ENCODE measurements around the gene COL23A1.

COL23A1 gene

GRCh38 chr5:178477802-178478201 is 112.4 kb downstream of the COL23A1 start:
- DNase-seq (ENCODE audit: low read depth, low spot score) = no peak

GRCh38 chr5:178476972-178477754 is 113.0 kb downstream of the COL23A1 start:
- no peak for DNase-seq (ENCODE audit: low read depth, low spot score)

GRCh38 chr5:178476531-178476930 is 113.7 kb downstream of the COL23A1 start:
- no peak for DNase-seq (ENCODE audit: low read depth, low spot score)

- DNase-seq (ENCODE audit: low read depth, low spot score) = no peak
Observed at GRCh38 chr5:178475422-178475821, 114.8 kb downstream of the COL23A1 start.

- DNase-seq (ENCODE audit: low read depth, low spot score) = peak; percentile 28
Observed at GRCh38 chr5:178474562-178475184, 115.5 kb downstream of the COL23A1 start.

GRCh38 chr5:178473854-178474253 is 116.3 kb downstream of the COL23A1 start:
- no peak for DNase-seq (ENCODE audit: low read depth, low spot score)

- no peak for DNase-seq (ENCODE audit: low read depth, low spot score)
Observed at GRCh38 chr5:178472138-178472537, 118.1 kb downstream of the COL23A1 start.

GRCh38 chr5:178471711-178472110 is 118.5 kb downstream of the COL23A1 start:
- peak; percentile 28 for DNase-seq (ENCODE audit: low read depth, low spot score)

- no peak for DNase-seq (ENCODE audit: low read depth, low spot score)
Observed at GRCh38 chr5:178470760-178471025, 119.5 kb downstream of the COL23A1 start.

- DNase-seq (ENCODE audit: low read depth, low spot score) = peak; percentile 47
Observed at GRCh38 chr5:178469975-178470759, 120.0 kb downstream of the COL23A1 start.

- no peak for DNase-seq (ENCODE audit: low read depth, low spot score)
Observed at GRCh38 chr5:178469011-178469974, 120.9 kb downstream of the COL23A1 start.

- no peak for DNase-seq (ENCODE audit: low read depth, low spot score)
Observed at GRCh38 chr5:178468196-178468685, 122.0 kb downstream of the COL23A1 start.

- no peak for DNase-seq (ENCODE audit: low read depth, low spot score)
Observed at GRCh38 chr5:178467568-178468195, 122.5 kb downstream of the COL23A1 start.

- DNase-seq (ENCODE audit: low read depth, low spot score) = no peak
Observed at GRCh38 chr5:178467205-178467567, 123.0 kb downstream of the COL23A1 start.

- DNase-seq (ENCODE audit: low read depth, low spot score) = no peak
Observed at GRCh38 chr5:178466342-178466741, 123.9 kb downstream of the COL23A1 start.

- no peak for DNase-seq (ENCODE audit: low read depth, low spot score)
Observed at GRCh38 chr5:178465861-178466288, 124.3 kb downstream of the COL23A1 start.

GRCh38 chr5:178465228-178465860 is 124.8 kb downstream of the COL23A1 start:
- peak; percentile 55 for DNase-seq (ENCODE audit: low read depth, low spot score)

- DNase-seq (ENCODE audit: low read depth, low spot score) = no peak
Observed at GRCh38 chr5:178464431-178465048, 125.7 kb downstream of the COL23A1 start.

GRCh38 chr5:178463321-178464155 is 126.7 kb downstream of the COL23A1 start:
- no peak for DNase-seq (ENCODE audit: low read depth, low spot score)
